Activated CD4-positive, alpha-beta T cell treated with anti-CD3 and anti-CD28 coated beads, Interleukin-2, Interleukin-6, amounts not matched to agents 100 ng/mL and 50 ng/mL, durations not matched to agents 16 hours and 8 hours (primary cell): ENCODE measurements around the gene EWSR1.
"Not testable (repeated sequence)": the region's sequence is repeated elsewhere in the genome, so short reads cannot be mapped to it uniquely, and the experiment has no call there.

ENCODE experiments used
- DNase-seq: peaks from one replicate; pipeline ENCODE4 v3.0.0-alpha.2; 2020

EWSR1 gene

DNA sequence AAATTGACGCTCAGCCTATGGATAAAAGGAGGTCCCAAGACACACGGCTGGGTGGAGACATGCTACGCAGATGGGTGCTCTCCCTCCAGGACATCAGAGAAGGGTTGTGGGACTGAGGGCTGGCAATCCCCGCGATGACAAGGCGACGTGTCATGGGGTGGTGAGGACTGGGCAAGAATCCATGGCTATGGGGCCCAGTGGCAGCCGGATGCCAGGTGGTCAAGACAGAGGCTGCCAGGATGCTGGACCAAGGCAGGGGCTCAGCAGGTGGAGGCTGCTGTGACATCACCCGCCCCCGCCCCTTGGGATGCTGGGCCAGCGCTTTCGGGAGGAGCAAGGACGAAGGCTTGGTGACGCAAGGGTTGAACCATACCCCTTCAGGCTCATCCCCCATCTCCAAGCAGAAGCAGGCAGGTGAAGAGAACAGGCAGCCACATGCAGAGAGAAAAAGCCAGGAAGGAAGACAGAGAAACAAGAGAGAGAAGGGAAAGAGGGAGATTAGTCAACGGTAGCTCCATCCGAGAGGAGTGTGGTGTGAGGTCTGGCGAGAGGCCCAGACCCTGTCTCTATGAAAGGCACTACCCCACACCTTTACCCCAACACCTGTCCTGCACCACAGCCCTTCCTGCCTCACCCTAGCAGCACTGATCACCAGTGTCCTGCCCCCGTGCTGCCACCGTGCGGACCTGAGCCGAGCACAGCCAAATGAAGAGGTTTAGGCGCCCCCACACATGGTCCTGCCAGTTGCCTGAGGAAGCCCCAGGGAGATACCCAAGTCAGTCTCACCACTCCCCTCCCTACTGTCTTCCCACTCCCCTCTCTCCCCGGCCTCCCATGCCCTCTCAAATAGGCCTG, 71.5 kb downstream of the EWSR1 start:
- no peak for DNase-seq

GRCh38 chr22:29340566-29340965, 72.5 kb downstream of the EWSR1 start:
- DNase-seq: no peak

DNA sequence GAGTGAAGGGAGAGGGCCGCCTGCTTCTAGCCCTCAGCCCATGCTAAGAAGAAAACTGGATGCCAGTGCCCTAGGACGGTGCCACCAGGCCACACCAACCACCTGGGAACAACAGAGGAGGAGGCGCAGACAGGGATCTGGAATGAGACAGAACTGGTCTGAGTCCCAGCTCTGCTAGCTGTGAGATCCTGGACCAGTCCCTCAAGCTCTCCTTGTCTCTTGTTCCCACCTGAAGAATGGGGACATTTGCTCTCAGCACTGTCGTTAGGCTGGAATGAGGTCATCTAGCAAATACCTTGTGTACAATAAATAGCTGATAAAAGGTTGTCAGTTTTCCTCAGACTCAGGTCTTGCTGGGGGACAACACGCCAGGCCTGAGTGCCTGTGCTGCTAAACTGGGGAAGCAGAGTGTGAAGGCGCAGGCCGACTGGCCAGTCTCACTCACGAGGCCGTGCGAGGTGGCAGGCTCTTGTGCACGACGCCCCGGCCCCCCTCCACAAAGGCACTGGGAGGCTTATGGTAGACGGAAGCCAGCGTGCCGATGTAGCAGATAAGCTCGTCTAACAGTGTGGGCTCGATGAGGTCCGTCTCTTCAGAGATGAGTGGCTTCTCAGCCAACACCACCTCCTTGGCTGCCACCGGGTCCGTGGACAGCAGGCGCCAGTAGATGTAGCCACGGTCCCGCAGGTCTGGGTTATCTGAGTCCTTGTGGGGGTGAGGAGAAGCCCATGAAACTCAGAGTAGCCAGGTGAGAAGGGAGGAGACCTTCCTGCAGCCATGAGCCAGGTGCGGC, 73.2 kb downstream of the EWSR1 start:
- DNase-seq: no peak

DNA sequence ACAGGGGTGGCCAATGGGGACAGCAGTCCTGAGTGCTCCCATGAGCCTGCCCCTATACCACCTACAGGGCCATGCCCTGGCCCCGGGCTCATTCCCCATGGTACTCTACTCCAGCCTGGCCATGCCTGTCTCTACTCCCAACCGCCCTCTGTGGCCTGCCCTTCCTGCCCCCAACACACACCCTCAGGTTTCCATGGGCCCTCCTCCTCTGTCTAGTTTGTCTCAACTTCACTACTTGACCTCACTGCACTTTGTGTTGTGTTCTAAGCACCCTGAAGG, 73.7 kb downstream of the EWSR1 start:
- DNase-seq: no peak

DNA sequence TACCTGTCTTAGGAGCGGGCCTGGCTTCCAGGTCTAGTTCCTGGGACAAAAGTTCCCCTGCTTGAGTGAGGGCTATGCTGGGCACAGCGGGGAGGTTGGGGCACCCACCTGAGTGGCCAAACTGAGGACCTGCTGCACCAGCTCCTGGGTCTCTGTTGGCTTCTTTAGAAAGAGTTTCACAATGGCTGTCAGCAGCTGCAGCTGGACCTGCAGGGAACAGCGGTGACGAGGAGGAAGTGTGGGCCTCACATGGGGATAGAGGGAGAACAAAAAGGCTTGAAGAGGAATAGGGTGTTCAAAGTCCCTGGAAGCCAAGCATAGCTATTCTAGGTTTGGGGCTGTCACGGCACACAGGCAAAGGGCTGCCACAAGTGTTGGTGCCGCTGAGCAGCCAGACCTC, 74.1 kb downstream of the EWSR1 start:
- no peak for DNase-seq

DNA sequence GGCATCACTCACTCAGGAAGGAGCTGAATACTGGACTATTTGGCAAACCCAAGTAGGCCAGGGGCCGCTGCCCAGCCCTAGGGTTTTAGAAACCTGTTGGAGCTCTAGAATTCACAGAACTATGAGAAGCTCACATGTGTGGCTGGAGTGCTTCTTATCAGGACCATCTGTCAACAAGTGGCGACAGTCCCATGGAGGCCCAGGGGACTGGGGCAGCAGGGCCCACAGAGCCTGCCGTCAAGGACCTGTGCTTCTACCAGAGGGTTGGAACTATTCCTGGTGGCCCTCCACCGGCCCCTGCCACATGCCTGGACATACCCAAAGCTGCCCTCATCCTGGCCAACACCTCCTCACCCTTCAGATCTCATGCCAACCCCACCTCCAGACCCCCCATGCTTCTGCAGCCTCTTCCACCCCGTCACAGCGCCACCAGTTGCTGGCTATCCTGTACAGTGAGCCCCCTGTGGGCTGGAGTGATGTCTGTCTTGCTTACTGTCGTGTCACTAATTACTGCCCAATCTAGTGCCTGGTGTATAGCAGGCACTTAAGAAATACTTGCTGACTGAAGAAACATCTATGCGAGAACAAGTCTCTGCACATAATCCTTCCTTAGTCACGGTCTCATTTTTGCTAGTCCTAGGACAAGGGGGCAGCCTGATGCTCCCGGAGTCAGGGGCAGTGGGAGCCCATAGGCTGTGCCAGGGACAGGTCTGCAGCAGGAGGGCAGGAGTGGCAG, 74.7 kb downstream of the EWSR1 start:
- no peak for DNase-seq

GRCh38 chr22:29343313-29343805, 75.3 kb downstream of the EWSR1 start:
- DNase-seq: peak; percentile 47

- DNase-seq: no peak
Observed at GRCh38 chr22:29344137-29344536, 76.1 kb downstream of the EWSR1 start.

DNA sequence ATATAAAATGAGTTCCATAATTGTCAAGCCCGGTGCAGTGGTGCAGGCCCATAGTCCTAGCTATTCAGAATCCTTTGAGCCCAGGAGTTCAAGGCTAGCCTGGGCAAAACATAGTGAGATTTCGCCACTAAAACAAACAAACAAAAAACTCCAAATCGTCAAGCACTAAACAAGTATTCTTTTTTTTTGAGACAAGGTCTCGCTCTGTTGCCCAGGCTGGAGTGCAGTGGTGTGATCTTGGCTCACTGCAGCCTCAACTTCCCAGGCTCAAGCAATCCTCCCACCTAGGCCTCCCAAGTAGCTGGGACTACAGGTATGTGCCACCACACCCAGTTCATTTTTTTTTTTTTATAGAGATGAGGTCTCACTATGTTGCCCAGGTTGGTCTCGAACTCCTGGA, 76.8 kb downstream of the EWSR1 start:
- DNase-seq: not testable (repeated sequence)

DNA sequence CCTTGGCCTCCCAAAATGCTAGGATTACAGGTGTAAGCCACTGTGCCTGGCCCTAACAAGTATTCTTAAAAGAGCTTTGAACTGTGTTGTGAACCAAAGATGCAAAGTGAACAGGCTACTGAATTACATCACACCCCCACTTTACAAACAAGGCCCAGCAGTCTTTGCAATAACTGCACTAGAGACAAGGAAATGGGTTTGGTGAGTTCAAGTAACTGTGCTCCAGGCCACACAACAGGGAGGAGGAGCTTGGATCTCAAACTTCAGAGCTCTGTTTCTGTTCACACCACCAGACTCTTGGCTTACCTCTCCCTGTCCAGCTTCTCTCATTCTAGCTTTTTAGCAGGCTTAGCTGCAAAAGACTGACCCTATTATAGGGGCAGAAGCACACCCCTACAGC, 77.9 kb downstream of the EWSR1 start:
- no peak for DNase-seq

DNA sequence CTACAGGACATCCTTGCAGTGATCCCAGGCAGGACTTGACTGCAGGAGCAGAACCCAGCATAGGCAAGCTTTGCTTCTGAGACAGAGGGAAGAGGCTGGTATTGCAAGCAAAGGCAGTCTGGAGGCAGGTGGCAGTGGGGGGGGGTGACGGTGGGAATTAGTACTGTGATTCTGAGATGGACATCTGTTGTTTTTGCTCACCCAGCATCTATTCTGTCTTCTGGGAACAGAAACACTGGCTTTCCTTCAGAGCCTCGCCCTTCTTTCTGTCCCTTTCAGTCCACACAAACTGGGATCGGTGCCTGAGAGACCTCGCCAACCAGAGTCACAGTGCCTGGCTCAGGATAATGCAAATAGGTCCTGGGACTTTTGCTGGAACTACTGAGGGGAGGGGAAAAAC, 78.6 kb downstream of the EWSR1 start:
- no peak for DNase-seq

- DNase-seq: no peak
Observed at GRCh38 chr22:29348041-29348440, 80.0 kb downstream of the EWSR1 start.

DNA sequence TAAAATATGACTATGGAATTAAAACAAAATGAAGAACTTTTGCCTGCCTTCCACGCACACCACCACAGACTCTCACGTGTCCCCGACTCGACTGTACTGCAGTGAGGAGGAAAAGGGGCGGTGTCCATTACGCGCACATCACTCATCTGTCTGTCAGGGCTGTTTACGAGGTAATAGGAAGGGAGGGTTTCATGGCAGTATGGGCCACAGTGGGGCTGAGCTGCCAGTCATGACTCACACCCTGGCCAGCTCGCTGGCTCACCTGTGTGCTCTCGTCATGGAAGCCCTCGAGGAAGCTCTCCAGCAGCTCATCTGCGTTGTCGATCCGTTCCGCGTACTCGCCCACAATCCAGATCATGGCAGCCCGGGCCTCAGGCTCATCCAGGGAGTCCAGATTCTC, 80.9 kb downstream of the EWSR1 start:
- no peak for DNase-seq
